Common myeloid progenitor, CD34-positive (primary cell): ENCODE results near the gene FYCO1.

Experiments used
- CTCF ChIA-PET: fragments of 350-600 bp; sonication (Branson Sonifier 250); formaldehyde crosslinking; loops from one replicate; lab custom pipeline; 2021; ENCODE audit warnings: antibody characterized with exemption; lab: Charles Lee
- POLR2A ChIA-PET: fragments of 350-600 bp; sonication (Branson Sonifier 250); formaldehyde crosslinking; loops from one replicate; lab custom pipeline; 2021; ENCODE audit warnings: antibody characterized with exemption; lab: Charles Lee
- DNase-seq, 3 donors: peaks; one replicate each; pipeline versions ENCODE4 v3.0.0 to v3.0.0-alpha.2; 2013
- H3K27ac ChIP-seq, 2 experiments: 1 replicate in 1 of 2; 2 replicates in 1 of 2; pipeline ENCODE4 v1.7.0; 2013; ENCODE audit warnings: inconsistent platforms in 2 of 2, low read length in 2 of 2, mild to moderate bottlenecking in 2 of 2, low read depth in 1 of 2, moderate library complexity in 1 of 2; ENCODE audit not compliant: severe bottlenecking in 2 of 2, insufficient read depth in 1 of 2, poor library complexity in 1 of 2
- H3K27me3 ChIP-seq, 5 experiments: replicated peaks in 2 of 5; 1 replicate in 3 of 5; 2 replicates in 2 of 5; pipeline versions ENCODE4 v1.6.1 to v1.7.0; 2013; ENCODE audit warnings: low read length in 4 of 5, mild to moderate bottlenecking in 2 of 5, moderate library complexity in 2 of 5, inconsistent platforms in 1 of 5; ENCODE audit not compliant: insufficient read depth in 5 of 5, control insufficient read depth in 4 of 5
- H3K36me3 ChIP-seq, 4 experiments: 1 replicate in 2 of 4; 2 replicates in 2 of 4; pipeline versions ENCODE4 v1.6.1 to v1.7.0; 2013; ENCODE audit warnings: low read length in 3 of 4, control low read depth in 1 of 4, mild to moderate bottlenecking in 1 of 4; ENCODE audit not compliant: control insufficient read depth in 4 of 4, insufficient read depth in 4 of 4
- H3K4me1 ChIP-seq, 4 experiments: 1 replicate in 3 of 4; 2 replicates in 1 of 4; pipeline versions ENCODE4 v1.6.1 to v1.7.1; 2013; ENCODE audit warnings: low read length in 3 of 4, mild to moderate bottlenecking in 3 of 4, control low read depth in 1 of 4, inconsistent platforms in 1 of 4, moderate library complexity in 1 of 4; ENCODE audit not compliant: control insufficient read depth in 4 of 4, insufficient read depth in 4 of 4; ENCODE audit errors: control extremely low read depth in 1 of 4
- H3K4me3 ChIP-seq, 7 experiments: 1 replicate in 4 of 7; 2 replicates in 3 of 7; pipeline versions ENCODE4 v1.5.1 to v1.7.0; 2013; ENCODE audit warnings: mild to moderate bottlenecking in 7 of 7, low read length in 6 of 7, moderate library complexity in 6 of 7, inconsistent platforms in 2 of 7, low read depth in 2 of 7, control low read depth in 1 of 7; ENCODE audit not compliant: insufficient read depth in 4 of 7, control insufficient read depth in 1 of 7; ENCODE audit errors: extremely low read depth in 1 of 7
- H3K9me3 ChIP-seq, 5 experiments: 1 replicate in 4 of 5; 2 replicates in 1 of 5; pipeline versions ENCODE4 v1.6.1 to v1.7.1; 2013; ENCODE audit warnings: low read length in 4 of 5, mild to moderate bottlenecking in 2 of 5, inconsistent platforms in 1 of 5, low read depth in 1 of 5, moderate library complexity in 1 of 5; ENCODE audit not compliant: control insufficient read depth in 4 of 5, insufficient read depth in 2 of 5; ENCODE audit errors: control extremely low read depth in 1 of 5
- WGBS: methylation state at CpG from one replicate; pipeline ENCODE4 v1.1.5; 2013; ENCODE audit not compliant: insufficient coverage; 5-methylcytosine and 5-hydroxymethylcytosine counted together

FYCO1 gene

DNA sequence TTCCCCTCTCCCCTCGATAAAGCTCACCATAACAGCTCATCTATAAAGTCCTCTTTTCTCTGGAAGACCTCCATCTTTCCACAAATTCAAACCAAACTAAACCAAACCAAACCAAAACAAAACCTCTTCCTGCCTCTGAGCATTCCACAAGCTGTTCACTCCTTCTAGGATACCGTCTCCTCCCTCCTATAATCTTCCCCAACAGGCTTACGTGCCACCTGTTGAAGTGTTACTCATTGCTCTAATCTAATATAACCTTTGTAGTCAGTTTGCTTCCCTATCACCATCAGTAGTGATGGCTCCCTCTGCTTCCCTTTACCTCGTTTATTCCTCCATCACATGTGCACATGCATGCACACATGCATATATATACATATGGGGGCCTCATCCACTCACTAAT, 122.0 kb downstream of the FYCO1 start:
- H3K4me3 ChIP-seq: no peak overlapping the region
- H3K27me3 ChIP-seq: no peaks in the 10 kb centered on the region
- 100% methylated on average over 4 of the region's 4 CpGs for WGBS
- POLR2A ChIA-PET: no interaction called here
- H3K4me1 ChIP-seq: peaks cover 1 to 28% (median 22%) of the 10 kb centered on the region in 4 experiments
- CTCF ChIA-PET: no interaction called here
- no peak for DNase-seq
- H3K36me3 ChIP-seq: no peaks in the 10 kb centered on the region
- no peak overlapping the region for H3K27ac ChIP-seq
- H3K9me3 ChIP-seq: peaks cover 0 to 6% (median 0%) of the 10 kb centered on the region in 5 experiments

DNA sequence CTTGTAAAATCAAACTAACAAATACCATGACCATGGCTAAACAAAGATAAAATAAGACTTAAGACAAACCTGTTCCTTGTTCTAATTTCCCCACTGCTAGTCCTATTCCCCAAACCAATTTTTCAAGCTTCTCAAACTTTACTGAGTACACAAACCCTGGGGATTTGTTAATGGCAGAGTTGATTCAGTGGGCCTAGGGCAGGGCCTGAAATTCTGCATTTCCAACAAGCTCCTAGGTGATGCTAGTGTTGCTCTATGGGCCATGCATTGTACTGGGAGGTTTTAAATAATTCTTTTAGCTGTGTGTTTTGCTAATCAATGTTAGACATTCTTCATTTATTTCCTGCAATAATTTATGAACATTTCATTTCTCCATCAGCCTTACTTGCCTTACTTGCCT, 122.6 kb downstream of the FYCO1 start:
- Histone ChIP-seq H3K36me3 (no peaks in the 10 kb centered on the region), H3K27me3 (no peaks in the 10 kb centered on the region), H3K4me1 (peaks cover 5 to 33% (median 25%) of the 10 kb centered on the region in 4 experiments), H3K27ac (no peak overlapping the region), H3K4me3 (no peak overlapping the region), H3K9me3 (peaks cover 0 to 6% (median 0%) of the 10 kb centered on the region in 5 experiments)
- no peak for DNase-seq
- ChIA-PET CTCF (interaction anchor here (1.3 kb wide), 1 partner anchor 41 kb away, joined by 3 read pairs; no protein-coding TSS in a partner anchor), POLR2A (no interaction called here)

DNA sequence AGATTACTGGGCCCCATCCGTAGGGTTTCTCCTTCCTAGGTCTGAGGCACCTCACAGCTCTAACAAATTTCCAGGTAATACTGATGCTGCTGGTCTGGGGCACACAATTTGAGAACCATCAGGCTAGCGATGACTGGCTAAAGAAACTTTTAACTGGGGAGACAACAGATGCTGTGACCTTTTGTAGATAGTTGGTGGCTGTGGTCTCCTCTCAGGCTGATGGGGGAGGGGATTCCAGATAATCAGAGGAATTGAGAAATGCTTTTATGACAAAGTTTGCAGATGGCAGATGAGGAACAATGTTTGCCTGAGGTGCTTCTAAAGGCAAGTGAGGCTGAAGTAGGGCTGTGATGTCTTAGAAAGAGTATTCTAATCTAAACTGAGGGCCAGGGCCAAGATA, 123.1 kb downstream of the FYCO1 start:
- CTCF ChIA-PET: interaction anchor here (1.3 kb wide), 1 partner anchor 41 kb away, joined by 3 read pairs; no protein-coding TSS in a partner anchor
- H3K4me3 ChIP-seq: no peak overlapping the region
- 89% methylated on average over 2 of the region's 2 CpGs for WGBS
- peak in 1 of 3 donors; percentile 31 for DNase-seq
- H3K9me3 ChIP-seq: peaks cover 0 to 6% (median 0%) of the 10 kb centered on the region in 5 experiments
- POLR2A ChIA-PET: no interaction called here
- H3K4me1 ChIP-seq: peaks cover 5 to 35% (median 25%) of the 10 kb centered on the region in 4 experiments
- H3K27ac ChIP-seq: no peak overlapping the region
- H3K27me3 ChIP-seq: no peaks in the 10 kb centered on the region
- H3K36me3 ChIP-seq: no peaks in the 10 kb centered on the region

DNA sequence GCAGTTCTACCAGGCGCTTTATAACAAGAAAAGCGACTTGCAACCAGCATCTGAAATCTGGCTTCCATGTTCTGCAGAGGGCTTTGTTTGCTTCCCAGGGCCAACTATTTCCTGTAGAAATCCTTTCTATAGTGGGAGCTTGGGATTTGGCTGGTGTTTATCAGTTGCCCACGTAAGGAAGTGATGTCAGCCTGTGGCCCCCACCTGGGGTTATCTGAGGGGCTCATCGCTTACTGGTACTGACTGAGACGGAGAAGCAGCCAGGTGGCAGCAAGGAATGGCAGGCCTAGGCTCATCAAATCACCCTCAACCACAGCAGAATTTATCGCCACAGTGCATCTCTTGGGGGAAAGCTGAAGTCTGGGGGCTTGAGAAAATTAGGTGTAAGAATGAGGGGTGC, 123.8 kb downstream of the FYCO1 start:
- no peaks in the 10 kb centered on the region for H3K27me3 ChIP-seq
- peaks cover 5 to 36% (median 25%) of the 10 kb centered on the region in 4 experiments for H3K4me1 ChIP-seq
- WGBS: 97% methylated on average over 5 of the region's 6 CpGs
- no peak overlapping the region for H3K27ac ChIP-seq
- no peak for DNase-seq
- ChIA-PET CTCF (interaction anchor here (1.3 kb wide), 1 partner anchor 40 kb away, joined by 3 read pairs; no protein-coding TSS in a partner anchor), POLR2A (no interaction called here)
- H3K36me3 ChIP-seq: no peaks in the 10 kb centered on the region
- peaks cover 0 to 6% (median 0%) of the 10 kb centered on the region in 5 experiments for H3K9me3 ChIP-seq
- H3K4me3 ChIP-seq: no peak overlapping the region

DNA sequence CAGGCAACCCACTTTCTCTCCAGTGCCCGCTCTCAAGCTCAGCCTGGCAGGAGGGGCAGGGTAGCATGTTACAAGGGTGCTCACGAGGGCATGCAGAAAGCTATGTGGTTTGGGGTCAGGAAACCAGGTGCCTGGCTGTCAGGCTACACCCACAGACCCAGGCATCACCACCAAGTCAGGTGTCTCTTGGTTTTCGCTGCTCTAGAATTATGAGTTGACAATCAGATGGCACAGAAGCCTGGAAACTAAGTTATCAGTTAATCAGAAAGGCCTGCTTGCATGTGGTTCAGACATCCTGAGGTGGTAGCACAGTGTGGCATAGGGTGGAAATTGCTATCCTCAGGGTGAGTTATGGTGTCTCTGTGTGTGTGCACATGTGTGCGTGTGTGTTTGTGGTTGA, 125.5 kb downstream of the FYCO1 start:
- peak; percentile 72 to 99 (median 95) for DNase-seq
- POLR2A ChIA-PET: interaction anchor here (0.7 to 0.9 kb wide), 2 partner anchors 26 to 28 kb away, joined by 3 read pairs; no protein-coding TSS in a partner anchor
- Histone ChIP-seq H3K9me3 (peaks cover 0 to 6% (median 0%) of the 10 kb centered on the region in 5 experiments), H3K36me3 (no peaks in the 10 kb centered on the region), H3K4me3 (no peak overlapping the region), H3K27me3 (no peaks in the 10 kb centered on the region), H3K4me1 (peaks cover 5 to 39% (median 27%) of the 10 kb centered on the region in 4 experiments), H3K27ac (no peak overlapping the region)
- 18% methylated on average over 3 of the region's 4 CpGs for WGBS
- CTCF ChIA-PET: no interaction called here

DNA sequence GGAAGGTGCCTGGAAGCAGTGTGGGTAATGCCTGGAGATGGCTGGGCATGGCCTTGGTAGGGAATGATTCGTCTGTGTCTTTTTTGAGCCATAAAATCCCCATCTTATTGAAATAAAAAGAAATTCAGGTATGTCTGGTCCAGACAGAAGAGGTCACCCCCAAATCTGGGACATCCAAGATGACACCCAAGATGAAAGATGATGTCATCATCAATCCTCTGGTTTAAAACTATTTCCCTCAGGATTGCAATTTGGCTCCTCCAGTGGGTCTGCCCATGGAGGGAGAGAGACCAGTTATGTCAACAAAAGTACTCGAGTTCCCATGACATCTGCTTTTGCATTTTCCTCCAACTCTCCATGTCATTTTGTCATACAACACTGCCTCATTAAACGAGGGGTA, 126.0 kb downstream of the FYCO1 start:
- Histone ChIP-seq H3K27me3 (no peaks in the 10 kb centered on the region), H3K27ac (no peak overlapping the region), H3K9me3 (peaks cover 0 to 6% (median 0%) of the 10 kb centered on the region in 5 experiments), H3K36me3 (no peaks in the 10 kb centered on the region), H3K4me1 (peaks cover 5 to 39% (median 29%) of the 10 kb centered on the region in 4 experiments), H3K4me3 (no peak overlapping the region)
- ChIA-PET CTCF (no interaction called here), POLR2A (interaction anchor here (0.7 to 0.9 kb wide), 2 partner anchors 26 to 27 kb away, joined by 3 read pairs; no protein-coding TSS in a partner anchor)
- peak in 1 of 3 donors; percentile 36 for DNase-seq
- WGBS: no CpG with 5 or more reads among the region's 3 CpGs

DNA sequence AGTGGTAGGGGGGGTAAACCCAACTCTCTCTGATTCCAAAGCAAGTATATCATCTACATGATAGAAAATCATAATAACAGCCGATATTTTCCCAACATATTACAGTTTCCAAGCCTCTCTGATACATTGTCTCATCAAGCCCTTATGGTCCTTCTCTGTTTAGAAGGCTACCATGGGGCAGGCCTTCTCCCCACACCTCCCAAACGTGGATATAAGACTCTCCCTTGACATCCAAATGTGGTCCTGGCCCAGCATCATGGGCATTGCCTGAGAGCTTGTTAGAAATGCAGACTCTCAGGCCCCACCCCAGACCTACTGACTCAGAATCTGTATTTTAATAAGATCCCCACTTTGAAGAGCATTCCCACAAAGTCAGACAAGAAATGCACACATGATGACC, 127.0 kb downstream of the FYCO1 start:
- POLR2A ChIA-PET: interaction anchor here (0.6 to 1.4 kb wide), 2 partner anchors 26 to 525 kb away, joined by 3 to 5 read pairs; no protein-coding TSS in a partner anchor
- Histone ChIP-seq H3K36me3 (no peaks in the 10 kb centered on the region), H3K4me1 (peaks cover 5 to 39% (median 28%) of the 10 kb centered on the region in 4 experiments), H3K27me3 (no peaks in the 10 kb centered on the region), H3K27ac (no peak overlapping the region), H3K9me3 (peaks cover 0 to 5% (median under 1%) of the 10 kb centered on the region in 5 experiments), H3K4me3 (peak overlapping the region in 1 of 7 experiments; percentile 5)
- 90% methylated on average over 2 of the region's 2 CpGs for WGBS
- CTCF ChIA-PET: no interaction called here
- DNase-seq: no peak
